RKO (cell line): ENCODE measurements around the gene NSG1.
"Not testable (repeated sequence)": the region's sequence is repeated elsewhere in the genome, so short reads cannot be mapped to it uniquely, and the experiment has no call there.

Experiments used
- DNase-seq: peaks from one replicate; pipeline ENCODE4 v3.0.0-alpha.2; 2016; ENCODE audit warnings: low spot score

The NSG1 gene, protein sequence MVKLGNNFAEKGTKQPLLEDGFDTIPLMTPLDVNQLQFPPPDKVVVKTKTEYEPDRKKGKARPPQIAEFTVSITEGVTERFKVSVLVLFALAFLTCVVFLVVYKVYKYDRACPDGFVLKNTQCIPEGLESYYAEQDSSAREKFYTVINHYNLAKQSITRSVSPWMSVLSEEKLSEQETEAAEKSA

DNA sequence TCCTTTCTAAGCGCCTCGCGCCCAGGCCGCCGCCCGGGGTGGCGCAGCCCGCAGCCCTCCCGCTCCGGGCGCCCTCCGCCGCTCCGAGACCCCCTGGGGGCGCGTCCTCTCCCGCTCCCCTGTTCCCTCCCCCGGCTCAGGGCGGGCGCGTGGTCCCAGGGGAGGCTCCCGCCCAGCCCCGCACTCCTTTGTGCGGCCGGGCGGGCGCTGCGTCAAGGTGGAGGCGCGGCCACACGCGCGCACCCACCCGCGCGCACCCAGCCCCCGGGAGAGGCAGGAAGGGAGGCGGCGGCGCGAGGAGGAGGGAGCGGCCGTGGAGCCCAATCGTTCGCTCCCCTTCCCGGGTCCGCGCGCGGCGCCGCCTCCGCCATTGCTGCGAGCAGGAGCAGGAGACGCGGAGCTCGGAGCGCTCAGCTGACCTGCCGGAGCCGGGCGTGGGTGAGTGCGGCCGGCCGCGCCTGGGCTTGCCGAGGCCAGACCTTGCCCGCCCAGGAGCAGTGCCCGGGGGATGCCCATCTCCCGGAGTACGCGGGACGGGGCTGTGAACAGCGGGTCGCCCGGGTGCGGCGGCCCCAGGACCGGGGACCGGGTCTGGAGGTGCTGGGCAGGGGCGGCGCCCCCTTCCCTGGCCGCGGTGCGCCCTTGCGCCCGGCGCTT, at the start of gene NSG1:
Gene NSG1, plus strand, starts transcription at position 367 of the 657 bp plus-strand sequence. CDS start 528 bp downstream, outside the sequence.
- DNase-seq: no peak

- no peak for DNase-seq
Measured at GRCh38 chr4:4338210-4339001, 48.5 kb upstream of the NSG1 start.

GRCh38 chr4:4339504-4340085, 47.3 kb upstream of the NSG1 start:
- no peak for DNase-seq

DNA sequence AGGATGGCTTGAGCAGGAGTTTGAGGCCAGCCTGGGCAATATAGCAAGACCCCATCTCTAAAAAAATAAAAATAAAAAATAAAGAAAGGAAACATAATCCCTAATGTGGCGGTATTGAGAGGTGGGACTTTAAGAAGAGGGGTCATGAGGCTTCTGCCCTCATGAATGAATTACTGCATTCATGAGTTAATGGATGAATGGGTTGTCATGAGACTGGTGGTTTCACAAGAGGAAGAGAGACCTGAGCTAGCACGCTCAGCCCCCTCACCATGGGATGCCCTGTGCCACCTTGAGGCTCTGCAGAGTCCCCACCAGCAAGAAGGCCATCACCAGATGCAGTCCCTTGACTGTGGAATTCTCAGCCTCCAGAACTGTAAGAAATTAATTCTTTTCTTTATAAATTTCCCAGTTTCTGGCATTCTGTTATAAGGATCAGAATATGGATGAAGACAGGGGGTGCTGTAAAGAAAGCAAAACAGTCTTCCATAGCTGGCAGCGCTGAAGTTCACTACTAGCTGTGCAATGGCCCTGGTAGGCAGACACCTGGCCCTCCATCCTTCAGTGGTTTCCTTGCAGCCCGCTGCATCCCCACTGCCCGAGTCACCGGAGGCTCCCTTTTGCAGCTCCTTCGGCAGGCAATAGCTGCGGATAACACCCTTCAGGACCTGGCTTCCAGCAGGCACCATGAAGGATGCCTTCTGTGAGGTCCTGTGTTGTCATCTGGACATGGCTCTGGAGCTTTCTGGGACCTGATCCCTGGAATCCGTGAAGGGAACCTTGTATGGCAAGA, 44.8 kb upstream of the NSG1 start:
- no peak for DNase-seq

GRCh38 chr4:4343038-4343437, 43.9 kb upstream of the NSG1 start:
- no peak for DNase-seq

DNA sequence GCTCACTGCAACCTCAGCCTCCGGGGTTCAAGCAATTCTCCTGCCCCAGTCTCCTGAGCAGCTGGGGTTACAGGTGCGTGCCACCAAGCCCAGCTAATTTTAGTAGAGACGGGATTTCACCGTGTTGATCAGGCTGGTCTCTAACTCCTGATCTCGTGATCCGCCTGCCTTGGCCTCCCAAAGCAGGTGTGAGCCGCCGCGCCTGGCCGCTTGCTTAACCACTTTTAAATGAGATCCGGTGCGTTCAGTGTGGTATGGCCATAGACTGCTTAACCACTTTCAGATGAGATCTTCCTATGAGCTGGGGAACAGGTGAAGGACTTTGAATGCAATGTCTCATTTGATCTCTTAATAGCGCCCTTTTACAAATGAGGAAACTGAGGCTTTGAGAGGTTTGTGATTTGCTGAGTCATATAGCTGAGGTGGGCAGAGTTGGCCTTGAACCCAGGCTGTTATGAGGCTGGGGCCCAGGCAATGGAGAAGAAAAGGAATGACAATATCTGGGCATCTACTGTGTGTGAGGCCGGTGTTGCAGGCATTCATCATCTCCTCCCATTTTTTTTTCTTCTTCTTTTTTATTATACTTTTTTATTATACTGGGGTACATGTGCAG, 41.9 kb upstream of the NSG1 start:
- no peak for DNase-seq

- no peak for DNase-seq
Measured at GRCh38 chr4:4347585-4347984, 39.3 kb upstream of the NSG1 start.

- not testable (repeated sequence) for DNase-seq
Measured at GRCh38 chr4:4348585-4348984, 38.3 kb upstream of the NSG1 start.

DNA sequence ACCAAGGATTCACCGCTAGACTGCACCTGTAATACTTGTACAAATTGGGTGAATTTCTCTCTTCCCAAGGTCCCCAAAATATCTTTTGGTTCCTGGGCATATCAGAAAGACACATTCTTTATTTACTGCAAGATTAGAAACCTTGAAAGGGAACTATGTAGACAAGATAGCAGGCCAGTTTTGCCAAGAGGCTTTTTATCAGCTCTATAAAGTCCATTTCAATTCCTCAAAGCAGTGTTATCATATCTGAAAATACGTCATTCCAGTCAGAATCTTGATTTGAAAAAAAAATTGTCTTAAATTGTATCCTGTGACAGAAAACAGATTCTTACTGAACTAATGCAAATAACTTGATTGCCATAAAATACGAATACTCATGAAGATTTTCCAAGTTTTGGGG, 37.0 kb upstream of the NSG1 start:
- no peak for DNase-seq

GRCh38 chr4:4350909-4351308, 36.0 kb upstream of the NSG1 start:
- no peak for DNase-seq

- DNase-seq: no peak
Measured at GRCh38 chr4:4355302-4355701, 31.6 kb upstream of the NSG1 start.

DNA sequence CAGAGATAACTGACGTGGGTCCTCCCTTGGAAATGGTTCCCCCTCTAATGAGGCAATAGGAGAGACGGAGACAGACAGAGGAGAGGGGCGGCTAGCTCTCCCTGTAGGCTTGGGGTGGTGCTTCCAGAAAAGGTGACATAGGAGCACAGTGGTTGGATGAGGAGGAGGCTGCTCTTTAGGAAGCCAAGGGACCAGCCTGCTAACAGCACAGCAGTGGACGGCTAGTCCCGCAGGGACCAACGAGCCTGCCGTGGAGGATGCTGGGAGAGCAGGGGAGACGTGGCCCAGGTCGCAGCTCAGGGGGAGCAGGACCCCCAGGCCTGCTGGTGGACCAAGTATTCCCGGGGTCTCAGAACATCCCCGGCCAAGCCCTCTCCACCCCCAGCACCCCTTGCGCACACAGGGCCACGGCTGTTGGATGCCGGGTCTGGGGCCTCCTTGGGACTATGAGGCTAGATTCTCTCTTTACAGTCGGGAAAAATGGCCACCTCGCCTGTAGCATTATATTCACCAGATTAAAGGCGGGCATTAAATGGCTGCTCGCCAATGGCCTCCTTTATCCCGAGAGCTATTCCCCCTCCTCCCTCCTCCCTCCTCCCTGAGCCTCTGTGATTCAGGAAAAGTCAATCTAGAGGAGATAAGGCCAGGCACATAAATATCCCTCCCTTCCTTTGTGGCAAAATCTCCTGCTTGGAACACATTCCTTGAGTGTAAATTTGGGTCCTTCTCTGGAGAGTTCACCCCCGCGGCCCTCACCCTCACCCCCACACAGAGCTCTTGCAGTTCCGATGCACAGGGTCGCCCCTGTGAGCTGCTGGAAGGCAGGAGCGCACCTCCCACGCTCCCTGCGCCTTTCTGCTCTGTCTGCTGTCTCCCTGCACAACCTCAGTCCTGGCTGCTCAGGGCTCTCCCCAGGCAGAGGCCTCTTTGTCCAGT, 30.5 kb upstream of the NSG1 start:
- no peak for DNase-seq

DNA sequence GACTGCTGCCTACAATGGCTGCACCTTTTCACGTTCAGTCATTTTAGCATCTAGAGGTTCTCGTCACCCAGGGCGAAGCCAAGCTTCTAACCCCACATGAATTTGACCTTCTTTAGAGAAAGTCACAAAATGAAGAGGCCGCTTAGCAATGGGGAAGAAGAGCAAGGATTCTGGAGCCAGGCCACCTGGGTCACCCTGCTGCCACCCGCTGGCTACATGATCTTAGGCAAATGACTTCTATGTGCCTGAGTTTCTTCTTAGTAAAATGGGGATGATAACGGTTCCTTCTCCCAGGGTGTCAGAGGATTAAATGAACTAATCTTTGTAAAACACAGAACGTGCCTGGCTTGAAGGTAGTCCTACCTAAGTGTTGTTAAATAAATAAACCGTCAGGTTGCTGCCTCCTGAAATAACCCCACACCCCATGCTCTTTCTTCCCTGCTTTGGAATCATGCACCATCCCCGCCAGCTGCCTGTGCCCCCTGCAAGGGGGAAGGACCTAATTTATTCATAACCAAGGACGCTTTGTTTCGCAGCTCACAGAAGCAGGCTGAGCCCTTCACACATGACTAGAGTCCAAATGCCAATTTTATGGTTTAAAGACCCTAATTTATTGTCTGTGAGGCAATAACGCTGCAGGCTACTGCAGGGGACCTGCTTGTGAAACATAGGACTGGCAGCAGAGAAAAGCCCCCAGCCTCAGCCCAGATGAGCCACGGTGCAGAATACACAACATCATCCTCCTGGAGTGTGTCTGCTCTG, 28.6 kb upstream of the NSG1 start:
- DNase-seq: no peak

DNA sequence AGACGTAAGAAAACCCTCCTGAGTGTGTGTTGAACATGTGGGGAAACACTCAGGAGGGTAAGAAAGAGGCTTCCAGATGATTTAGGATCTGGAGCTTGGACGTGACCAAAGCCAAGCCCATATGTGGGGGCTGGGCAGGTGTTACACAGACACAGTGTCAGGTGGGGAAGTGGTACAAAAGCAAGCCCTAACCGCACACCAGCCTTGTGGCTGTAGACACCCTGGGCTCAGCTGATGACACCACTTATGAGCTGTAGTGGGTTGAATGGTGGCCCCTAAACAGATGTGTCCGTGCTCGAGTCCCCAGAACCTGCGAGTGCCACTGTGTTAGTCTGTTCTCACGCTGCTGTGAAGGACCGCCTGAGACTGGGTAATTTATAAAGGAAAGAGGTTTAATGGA, 25.0 kb upstream of the NSG1 start:
- no peak for DNase-seq

GRCh38 chr4:4362991-4363697, 23.8 kb upstream of the NSG1 start:
- DNase-seq: no peak

GRCh38 chr4:4364061-4364460, 22.8 kb upstream of the NSG1 start:
- DNase-seq: no peak

DNA sequence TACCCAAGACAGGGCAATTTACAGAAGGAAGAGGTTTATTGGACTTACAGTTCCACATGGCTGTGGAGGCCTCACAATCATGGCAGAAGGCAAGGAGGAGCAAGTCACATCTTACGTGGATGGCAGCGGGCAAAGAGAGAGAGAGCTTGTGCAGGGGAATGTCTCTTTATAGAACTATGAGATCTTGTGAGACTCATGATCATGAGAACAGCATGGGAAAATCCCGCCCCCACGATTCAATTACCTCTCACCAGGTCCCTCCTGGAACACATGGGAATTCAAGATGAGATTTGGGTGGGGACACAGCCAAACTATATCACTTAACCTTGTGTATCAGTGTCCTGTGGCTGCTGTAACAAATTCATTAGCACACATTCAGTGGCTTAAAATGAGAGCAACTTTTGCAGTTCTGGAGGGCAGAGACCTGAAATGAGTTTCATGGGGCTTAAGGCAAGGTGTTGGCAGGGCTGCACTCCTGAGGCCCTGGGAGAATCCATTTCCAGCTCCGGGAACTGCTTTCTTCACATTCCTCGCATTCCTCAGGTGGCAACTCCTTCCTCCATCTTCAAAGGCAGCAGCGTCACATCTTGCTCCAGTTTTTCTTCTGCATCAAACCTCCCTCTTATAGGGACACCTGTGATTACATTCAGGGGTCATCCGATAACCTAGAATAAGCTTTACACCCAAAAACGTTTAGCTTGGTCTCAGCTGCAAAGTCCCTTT, 22.3 kb upstream of the NSG1 start:
- DNase-seq: no peak

GRCh38 chr4:4368809-4369580, 17.9 kb upstream of the NSG1 start:
- DNase-seq: no peak
